GM18517 (cell line): ENCODE results near the gene APLP2.

ENCODE experiments used
- ATAC-seq: cut with Tn5 transposase; IDR thresholded peaks from one replicate; pipeline ENCODE4 v1.9.1; 2021; ENCODE audit warnings: mild to moderate bottlenecking, moderate library complexity; ENCODE audit not compliant: unreplicated experiment

Gene APLP2

DNA sequence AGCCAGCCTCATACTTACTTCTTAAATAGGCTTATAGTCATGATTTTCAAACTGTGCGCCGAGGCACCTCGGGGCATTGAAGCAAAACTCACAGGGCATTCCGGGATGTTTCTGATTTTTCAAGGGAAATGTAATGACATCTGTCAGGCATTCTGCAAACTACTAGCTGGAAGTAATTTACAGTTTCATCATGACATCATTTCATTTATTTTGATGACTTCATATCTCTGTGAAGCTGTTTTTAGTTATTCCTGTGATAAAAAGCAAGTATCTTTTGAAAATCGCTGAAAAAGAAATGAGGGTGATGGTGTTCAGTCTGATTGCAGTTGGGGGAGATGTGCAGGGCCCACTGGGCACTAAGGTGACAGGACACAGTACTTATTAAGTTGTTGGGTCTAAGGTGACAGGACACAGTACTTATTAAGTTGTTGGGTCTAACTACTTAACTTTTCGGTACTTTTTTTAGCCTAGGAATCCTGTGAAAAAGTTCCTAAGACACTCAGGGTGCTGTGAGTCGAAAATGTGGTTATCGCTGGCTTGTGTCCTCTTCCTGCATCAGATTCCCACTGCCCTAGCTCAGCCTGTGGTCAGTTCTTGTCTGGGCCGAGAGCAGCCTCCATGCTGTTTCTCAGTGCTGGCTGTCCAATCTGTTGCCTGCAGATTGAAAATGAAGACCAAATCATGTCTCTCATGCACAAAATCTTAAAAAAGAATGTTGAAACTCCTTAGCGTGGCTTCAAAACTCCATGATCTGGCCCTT, 42.6 kb downstream of the APLP2 start:
- ATAC-seq: no peak

DNA sequence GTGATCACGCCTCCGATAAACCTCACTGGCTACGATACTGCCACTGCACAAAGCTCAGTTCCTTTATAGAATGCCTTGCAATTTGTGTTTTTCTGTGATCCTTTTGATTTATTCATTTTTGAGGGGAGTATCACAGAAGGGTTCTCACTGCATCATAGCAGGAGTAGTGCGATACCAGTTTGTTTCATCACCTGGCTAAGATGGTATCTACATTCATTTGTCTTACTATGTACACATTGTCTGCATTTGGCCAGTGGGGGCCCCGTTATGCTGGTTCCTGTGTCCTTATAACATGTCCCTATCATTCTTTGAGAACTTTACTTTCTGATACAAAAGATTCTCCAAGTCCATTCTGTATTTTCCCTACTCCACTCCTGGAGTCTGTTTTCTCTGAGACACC, 44.6 kb downstream of the APLP2 start:
- no peak for ATAC-seq

DNA sequence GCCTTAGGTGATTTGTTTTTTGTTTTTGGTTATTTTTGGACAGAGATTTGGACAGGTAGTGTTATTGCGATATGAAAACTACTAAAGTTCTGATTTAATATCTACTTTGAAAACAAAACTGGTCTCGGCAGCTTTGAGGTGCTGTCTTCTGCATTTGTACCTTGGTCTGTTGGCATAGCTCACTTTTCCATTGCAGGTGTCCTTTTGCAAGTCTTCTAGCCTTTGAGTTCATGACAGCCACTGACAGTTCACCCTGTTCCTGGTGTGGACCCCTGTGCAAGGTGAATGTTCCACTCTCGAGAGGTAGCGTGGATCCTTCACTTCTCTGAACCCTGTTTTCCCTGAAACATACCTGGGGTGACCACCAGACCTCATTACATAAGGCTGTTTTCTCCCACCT, 45.0 kb downstream of the APLP2 start:
- ATAC-seq: no peak

DNA sequence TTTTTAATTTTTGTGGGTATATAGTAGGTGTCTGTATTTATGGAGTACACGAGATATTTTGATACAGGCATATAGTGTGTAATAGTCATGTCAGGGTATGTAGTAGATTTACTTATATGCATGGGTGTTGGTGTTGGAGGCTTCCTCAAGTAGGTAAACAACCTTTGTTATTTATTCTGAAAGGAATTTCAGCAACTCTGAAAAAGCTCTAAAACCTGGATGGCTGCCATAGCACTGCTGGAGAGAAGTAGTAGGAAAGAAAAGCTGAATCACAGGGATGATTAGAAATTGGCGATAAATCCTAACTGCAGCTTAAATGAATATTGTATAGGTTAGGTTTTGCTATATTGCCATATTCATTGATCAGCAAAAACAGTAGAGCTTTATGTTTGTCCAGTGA, 45.5 kb downstream of the APLP2 start:
- no peak for ATAC-seq

DNA sequence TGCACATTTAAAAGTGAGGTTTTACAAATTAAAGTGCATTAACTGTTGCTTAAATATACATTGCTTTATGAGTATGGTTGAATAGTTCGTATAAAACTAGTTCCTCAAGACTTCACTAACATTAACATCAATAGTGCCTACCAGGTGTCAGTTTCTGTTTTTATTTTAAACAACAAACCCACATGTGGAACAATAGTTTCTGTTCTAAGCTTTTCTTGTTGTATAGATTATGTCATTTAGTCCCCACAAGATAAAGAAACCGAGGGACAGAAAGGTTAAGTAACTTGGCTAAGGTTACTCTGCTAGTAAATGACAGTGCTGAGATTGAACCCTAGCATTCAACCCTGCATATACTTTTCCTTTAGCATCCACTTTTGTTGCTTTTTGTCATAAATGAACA, 48.5 kb downstream of the APLP2 start:
- peak; percentile 96 for ATAC-seq

DNA sequence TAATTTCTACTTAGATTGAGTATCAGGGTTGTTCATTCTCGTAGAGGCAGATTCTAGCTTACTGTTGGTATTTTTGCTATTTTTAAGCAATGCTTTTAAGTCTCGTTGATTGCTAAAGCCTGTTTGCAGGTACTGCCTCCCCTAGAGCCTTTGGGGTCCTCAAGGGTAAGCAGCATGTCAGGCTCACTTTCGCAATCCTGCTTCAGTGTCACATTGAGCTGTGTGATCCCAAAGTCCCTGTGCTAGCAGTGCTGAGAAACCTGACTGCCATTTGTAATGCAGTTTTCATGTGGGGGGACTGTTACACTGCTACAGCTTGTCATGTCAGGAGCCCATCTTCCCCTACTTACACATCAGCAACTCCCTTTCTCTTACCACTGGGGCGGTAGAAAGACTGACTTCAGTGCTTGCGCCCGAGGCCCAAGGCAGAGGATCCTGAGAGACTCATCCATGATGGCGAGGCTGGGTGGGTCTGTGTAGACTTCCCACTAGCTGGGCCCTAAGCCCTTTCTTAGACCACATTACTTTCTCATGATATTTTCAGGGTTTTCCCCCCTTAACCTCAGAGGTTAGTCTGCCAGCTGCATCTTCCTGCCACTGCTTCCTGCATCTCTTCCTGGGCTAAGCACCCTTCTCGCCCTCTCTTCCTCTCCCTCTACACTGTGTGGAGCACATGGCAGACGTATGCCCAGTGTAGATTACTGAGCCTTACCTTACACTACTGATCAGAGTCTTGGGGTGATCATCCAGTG, 49.1 kb downstream of the APLP2 start:
- ATAC-seq: peak; percentile 65

DNA sequence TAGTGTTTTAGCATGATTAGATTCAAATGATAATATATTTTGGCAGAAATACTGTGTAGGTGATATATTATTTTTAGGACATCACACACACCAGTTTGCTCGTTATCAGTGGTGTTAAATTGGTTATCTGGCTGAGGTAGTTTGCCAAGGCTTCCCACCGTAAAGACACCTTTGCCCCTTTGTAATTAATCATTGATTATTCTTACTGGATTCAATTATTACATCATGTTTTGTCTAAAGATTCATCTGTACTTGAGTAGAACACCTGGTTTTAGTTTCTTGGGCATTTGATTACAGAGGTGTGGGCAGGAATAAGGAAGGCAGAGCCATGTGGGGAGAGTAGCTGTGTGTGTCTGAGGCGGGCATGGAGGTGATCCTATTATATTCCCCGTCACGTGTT, 50.4 kb downstream of the APLP2 start:
- ATAC-seq: no peak

DNA sequence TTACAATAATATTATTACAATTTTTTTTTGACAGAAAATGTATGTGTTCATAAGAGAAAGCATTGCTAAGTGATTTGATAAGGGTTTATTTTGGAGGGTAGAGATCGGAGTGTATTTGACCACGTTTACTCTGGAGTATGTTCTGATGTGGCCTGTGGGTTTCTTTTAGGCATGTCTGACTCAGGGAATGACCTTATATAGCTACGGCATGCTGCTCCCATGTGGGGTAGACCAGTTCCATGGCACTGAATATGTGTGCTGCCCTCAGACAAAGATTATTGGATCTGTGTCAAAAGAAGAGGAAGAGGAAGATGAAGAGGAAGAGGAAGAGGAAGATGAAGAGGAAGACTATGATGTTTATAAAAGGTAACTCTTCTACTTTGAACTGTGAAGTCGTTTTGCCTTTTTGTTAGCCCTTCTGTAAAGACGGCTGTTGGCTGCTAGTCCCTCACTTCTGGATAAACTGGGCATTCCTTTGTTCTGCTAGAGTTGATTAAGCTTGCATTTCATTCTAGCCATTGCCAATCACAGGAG, 51.8 kb downstream of the APLP2 start:
- no peak for ATAC-seq

DNA sequence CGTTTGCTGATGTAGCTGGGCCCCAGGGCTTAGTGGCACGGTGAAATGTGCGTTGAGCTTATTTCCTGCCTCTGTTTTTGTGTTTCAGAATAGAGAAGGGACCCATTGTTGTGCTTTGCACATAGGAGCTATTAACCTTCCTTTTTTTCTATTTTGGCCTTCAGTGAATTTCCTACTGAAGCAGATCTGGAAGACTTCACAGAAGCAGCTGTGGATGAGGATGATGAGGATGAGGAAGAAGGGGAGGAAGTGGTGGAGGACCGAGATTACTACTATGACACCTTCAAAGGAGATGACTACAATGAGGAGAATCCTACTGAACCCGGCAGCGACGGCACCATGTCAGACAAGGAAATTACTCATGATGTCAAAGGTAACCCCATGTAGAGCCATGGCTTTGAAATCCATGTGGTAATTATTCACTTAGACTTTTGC, 52.5 kb downstream of the APLP2 start:
- ATAC-seq: no peak

DNA sequence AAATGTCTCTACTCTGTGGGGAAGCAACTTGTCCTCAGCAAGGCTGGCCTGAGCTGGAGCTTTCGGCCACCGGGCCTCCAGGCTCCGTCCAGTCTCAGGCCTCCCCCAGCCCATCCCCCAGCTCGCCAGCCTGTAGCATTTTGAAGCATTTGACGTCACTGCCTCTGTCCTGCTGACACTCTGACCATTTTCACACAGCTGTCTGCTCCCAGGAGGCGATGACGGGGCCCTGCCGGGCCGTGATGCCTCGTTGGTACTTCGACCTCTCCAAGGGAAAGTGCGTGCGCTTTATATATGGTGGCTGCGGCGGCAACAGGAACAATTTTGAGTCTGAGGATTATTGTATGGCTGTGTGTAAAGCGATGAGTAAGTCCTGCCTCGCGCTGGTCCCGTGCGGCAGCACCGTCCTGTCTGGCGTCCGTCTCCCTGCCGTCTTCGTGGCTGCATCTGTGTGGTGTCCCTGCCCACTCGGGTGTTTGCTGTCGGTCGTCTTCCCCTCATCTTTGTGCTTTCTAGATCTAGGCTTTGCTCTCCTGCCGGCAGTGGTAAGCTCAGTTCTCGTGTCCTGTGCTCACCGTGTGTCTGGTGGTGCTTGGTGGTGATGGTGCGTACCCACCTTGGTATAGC, 53.8 kb downstream of the APLP2 start:
- ATAC-seq: no peak

DNA sequence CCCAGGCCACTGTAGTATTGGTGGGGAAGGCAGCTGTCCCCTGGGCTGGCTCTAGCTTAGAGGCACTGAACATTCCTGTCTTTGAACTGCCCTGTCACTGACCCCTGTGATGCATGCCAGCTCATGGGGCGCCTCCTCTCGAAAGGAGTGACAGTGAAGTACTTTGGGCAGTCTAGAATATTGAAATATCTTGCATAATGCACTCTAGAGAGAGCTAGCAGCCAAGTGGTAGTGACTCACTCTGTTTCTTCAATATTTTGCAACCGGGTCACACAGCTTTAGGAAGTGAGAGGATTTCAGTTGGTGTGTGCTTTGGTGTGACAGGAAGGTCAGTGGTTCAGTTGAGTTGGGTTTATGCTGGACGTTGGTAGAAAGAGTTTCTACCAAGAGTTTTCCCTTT, 54.4 kb downstream of the APLP2 start:
- ATAC-seq: no peak

DNA sequence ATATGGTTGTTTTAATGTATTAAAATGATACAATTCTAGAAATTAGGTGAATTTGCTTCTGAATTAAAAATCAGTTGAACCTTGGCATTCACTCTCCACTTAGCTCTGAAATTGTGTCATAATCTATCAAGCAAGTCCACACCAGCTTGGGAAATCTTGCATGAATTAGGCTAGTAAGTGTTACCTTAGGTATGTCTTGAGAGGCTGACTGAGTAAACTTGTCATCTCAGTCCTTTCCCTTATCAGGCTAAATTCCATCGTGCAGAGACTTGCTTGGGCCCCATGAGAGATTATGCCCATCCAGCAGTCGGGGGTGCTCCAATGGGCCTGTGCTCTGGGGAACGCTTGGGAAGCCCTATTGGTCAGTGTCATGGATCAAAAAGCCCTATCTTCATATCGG, 55.9 kb downstream of the APLP2 start:
- ATAC-seq: no peak

DNA sequence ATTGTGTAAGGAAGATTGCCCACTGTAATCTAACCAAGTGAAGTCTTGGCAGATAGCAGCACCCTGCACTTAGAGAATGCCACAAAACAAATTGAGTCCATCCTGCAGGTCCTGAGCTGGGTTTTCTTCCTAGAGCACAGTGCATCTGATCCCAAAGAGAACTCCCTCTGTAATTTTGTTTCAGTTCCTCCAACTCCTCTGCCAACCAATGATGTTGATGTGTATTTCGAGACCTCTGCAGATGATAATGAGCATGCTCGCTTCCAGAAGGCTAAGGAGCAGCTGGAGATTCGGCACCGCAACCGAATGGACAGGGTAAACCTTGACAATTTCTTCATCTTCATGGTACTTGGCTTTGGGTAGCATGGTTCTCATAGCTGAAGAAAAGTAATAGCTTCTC, 56.8 kb downstream of the APLP2 start:
- no peak for ATAC-seq

DNA sequence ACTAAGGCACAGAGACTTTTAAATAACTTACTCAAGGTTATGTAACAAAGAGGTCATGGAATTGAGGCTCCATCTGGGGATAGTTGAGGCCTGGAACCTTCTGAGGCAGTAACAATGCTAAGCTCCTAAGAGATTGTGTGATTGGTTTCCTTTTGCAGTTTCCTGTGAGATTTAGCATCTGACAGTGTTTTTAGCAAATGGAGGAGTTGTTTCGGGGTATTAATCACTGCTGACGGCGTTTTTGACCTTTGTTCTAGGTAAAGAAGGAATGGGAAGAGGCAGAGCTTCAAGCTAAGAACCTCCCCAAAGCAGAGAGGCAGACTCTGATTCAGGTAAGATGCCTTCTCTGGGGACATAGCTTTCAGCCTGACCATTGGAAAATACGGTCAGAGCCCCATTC, 57.8 kb downstream of the APLP2 start:
- ATAC-seq: no peak

DNA sequence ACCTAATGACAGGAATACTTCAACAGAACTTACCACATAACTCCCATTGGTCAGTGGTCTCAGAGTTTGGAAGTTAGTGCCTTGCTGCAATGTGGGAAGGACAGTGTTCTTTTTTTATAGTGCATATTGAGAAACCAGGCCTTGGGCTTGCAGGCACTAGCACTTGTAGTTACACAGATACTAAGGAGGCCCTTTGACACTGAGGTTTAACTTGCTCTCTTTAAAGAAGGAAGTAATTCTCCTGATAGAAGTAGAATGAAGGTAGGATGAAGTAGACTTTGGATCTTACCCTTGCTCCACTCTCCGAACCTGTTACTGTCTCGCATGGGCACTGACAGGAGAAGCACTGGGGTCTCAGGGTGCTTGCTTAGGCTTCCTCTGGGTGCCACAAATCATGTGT, 58.9 kb downstream of the APLP2 start:
- ATAC-seq: no peak

DNA sequence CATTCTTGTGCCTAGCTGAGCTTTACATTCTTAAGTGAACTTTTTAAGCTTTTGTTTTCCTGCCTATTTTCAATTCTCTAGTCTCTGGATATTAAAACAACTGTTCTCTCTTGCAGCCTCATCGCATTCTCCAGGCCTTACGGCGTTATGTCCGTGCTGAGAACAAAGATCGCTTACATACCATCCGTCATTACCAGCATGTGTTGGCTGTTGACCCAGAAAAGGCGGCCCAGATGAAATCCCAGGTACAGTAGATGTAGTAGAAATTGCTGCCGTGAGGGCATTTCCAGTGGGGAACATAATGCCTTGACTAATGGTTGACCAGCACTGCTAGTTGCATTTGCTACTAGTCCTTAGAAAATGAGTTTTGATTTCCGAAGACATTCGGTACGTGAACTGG, 60.2 kb downstream of the APLP2 start:
- no peak for ATAC-seq

DNA sequence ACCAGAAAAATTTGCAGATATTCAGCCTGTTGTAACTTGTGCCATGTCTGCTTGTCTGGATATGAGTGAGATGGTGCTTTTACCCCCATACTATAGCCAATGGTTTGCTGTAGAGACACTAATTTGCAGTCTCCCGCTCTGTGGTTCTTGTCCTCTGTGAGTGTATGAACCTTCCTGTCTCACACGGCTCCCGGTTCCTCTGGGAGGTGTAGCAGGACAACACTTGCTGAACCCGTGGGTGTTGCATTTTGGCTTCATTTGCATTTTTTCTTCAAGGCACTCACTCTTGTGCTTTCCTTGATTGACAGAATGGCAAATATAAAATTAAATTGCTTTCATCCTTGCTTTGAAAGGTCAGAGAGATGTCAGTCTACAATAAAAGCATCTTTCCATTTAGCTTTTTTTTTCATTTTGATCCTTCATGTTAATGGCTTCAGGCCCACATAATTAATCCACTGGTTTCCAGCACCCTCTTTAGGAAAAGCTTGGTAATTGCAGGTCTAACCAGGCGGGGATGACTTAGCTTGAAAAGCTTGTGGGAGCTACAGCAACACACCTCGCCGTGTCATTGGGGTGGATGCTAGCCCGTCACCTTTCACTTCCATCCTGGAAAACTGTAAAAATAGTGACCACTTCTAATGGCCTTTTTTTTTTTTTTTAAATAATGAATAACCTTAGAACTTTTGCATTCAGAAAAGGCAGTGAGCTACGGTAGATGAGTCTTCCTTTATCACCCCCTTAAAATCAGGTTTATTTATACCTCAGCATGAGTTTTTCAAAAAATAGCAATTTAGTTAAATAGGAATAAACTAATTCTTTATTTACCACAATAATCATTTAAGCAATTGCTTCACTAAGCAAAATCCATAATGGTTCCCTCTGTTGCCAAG, 62.5 kb downstream of the APLP2 start:
- ATAC-seq: peak; percentile 75

DNA sequence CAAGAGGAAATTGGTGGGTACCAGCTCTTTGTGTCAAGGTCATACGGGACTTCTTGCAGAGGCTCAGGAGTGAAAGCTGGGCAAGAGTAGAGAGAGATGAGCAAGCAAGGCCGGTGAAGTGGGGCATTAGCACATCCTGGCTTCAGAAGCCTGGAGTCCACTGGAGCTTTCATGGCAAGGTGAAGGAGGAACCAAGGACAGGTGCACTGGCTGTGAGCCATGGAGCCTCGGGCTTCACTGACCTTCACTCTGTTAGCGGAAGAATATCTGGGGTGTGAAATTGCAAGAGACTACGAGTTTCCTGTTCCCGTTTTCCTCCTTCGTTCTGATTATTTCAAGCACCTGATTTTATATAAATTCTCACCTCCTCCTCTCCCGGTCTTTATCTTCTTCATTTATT, 64.0 kb downstream of the APLP2 start:
- ATAC-seq: no peak

DNA sequence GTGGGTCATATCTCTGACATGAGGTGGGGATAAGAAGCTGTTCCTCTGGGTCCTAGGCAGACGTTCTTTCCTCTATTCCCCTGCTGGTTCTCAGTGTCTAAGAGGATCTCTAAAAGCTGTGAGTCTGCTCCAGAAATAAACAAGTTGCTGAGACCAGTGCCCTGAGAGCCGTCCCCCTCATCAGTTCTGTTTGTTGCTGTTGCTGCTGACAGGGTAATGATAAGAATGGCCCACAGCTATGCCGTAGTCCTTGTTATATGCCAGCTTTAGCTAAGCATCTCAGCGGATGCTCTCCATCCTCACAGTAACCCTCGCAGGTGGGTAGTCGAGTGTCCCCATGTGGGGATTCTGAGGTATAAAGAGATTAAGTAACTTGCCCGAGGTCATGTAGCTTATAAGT, 66.4 kb downstream of the APLP2 start:
- ATAC-seq: no peak

DNA sequence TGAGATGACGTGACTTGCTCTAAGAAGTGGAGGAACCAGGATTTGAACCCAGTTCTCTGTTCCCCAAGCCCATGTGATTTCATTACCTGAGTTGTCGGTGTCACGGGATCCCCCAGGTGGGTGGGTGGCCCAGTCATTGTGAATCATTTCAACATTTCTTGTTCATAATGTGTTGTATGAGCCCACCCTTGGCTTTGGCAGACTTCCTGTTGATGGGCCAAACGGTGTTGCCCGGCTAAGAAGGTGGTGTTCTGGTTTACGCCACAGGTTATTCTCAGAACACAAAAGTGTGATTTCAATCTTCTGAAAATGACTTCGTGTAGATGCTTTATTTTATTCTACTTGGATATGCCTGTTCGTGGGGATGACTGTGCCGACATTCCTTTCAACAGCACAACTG, 68.3 kb downstream of the APLP2 start:
- no peak for ATAC-seq

DNA sequence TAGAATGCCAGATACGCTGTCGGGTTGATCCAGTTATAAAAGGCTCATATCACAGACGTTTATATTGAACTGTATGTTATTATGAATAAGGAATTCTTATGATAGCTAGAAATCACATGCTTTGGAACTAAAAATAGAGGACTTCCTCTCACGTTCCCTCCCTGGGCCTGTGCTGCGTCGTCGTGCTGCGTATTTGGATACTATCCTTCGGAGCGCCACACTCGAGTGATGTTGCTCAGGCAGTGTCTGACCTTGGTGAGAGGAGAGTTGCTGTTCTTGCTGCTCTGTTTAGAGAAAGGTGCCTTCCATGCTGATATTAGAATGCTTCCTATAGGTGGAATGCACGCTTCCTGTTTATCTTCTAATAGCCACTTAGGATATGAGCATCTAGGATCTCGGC, 69.7 kb downstream of the APLP2 start:
- ATAC-seq: no peak
